ENCODE data around the gene SEMA3E. TPM values are rescaled to one million over a fixed set of nuclear protein-coding genes. Genes with fewer than 3 reads are reported as not detected.

The SEMA3E gene
- polyA plus RNA-seq, 1 experiment, result not detected

DNA sequence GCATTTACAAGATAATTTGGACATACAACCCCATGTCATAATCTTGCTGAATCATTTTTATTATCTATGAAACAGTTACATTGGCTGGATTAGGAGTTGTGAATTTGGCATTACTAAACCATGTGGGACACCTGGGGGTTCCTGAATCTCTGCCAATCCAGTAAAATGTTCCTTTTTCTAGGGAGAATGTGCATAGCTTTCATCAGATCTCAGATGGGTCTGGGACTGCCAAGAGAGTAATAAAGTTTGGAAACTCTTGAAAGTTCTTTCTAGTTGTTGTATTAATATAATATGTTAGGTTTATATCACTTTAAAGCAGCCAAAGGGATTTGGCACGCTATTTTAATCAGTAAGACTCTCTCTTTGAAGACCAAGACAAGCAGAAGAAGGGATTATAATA lies 62.7 kb downstream of the SEMA3E start:
- DNase-seq (ENCODE audit: low read depth), result no peak
- Histone ChIP-seq H3K27me3 (ENCODE audit: control insufficient read depth, insufficient read depth, low read length) (no peaks in the 10 kb centered on the region), H3K36me3 (ENCODE audit: control insufficient read depth, insufficient read depth, low read length) (no peaks in the 10 kb centered on the region), H3K4me3 (ENCODE audit: low read depth, low read length) (no peak overlapping the region)
- TF ChIP-seq, protein P1, sequence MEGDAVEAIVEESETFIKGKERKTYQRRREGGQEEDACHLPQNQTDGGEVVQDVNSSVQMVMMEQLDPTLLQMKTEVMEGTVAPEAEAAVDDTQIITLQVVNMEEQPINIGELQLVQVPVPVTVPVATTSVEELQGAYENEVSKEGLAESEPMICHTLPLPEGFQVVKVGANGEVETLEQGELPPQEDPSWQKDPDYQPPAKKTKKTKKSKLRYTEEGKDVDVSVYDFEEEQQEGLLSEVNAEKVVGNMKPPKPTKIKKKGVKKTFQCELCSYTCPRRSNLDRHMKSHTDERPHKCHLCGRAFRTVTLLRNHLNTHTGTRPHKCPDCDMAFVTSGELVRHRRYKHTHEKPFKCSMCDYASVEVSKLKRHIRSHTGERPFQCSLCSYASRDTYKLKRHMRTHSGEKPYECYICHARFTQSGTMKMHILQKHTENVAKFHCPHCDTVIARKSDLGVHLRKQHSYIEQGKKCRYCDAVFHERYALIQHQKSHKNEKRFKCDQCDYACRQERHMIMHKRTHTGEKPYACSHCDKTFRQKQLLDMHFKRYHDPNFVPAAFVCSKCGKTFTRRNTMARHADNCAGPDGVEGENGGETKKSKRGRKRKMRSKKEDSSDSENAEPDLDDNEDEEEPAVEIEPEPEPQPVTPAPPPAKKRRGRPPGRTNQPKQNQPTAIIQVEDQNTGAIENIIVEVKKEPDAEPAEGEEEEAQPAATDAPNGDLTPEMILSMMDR (IDR thresholded peaks at IDR 0.05; ENCODE audit: insufficient read depth, low read depth, low read length), result no peak
- ChIA-PET CTCF (no interaction called here), POLR2A (no interaction called here)

DNA sequence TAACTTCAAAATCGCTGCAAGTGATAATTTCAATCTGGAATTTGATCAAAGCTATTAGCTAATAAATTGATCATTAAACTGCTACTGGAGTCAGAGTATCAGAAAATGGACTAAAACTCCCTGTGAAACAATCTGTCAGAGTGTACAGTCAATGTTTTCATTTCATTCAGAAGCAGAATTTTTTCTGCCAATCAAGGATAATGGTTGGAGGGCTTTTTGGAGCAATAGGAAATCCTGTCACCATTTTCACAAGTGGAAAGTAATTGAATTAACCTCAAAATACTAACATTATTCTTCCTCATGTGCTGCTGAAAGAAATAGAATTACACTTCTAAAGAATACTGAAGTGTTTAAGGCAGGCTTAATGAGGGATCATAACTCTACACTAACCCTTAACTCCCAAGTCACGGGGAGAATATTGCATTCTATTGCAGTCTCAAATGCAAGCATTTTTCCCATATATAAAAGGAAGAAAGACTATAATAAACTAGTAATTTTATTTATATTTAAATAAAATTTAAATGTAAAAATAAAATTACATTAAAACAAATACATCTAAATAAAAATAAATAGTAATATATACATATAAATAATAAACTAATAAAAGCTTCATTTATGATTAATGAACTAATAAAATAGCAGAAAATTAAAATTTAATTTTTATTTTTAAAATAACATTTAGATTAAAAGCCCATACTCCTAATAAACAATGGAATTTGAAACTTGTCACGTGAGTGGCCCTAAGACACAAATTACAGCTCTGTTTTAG lies 67.1 kb downstream of the SEMA3E start:
- ChIA-PET CTCF (no interaction called here), POLR2A (no interaction called here)
- no peaks in the 10 kb centered on the region for H3K27me3 ChIP-seq (ENCODE audit: control insufficient read depth, insufficient read depth, low read length)
- H3K4me3 ChIP-seq (ENCODE audit: low read depth, low read length), result no peak overlapping the region
- TF ChIP-seq, protein P1 (IDR thresholded peaks at IDR 0.05; ENCODE audit: insufficient read depth, low read depth, low read length), result no peak
- H3K36me3 ChIP-seq (ENCODE audit: control insufficient read depth, insufficient read depth, low read length), result no peaks in the 10 kb centered on the region
- DNase-seq (ENCODE audit: low read depth), result no peak

DNA sequence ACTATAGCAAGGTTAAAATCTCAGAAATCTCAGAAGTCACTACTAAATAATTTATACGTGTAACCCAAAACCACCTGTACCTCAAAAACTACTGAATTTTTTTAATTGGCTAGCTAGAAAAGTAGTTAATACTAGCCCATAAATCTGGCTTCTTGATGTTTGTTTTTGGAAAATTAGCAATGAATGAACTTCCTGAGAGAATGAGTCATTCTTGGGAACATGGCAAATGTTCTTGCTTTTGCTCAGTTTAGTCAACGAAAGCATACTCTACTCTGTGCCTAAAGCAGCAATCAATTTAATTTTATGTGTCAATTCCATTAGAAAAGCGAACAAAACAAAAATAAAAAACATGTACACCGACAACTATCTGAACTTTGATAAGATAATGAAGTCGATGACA lies 69.2 kb downstream of the SEMA3E start:
- no peak overlapping the region for H3K4me3 ChIP-seq (ENCODE audit: low read depth, low read length)
- POLR2A ChIA-PET, result no interaction called here
- H3K27me3 ChIP-seq (ENCODE audit: control insufficient read depth, insufficient read depth, low read length), result no peaks in the 10 kb centered on the region
- CTCF ChIA-PET, result no interaction called here
- no peaks in the 10 kb centered on the region for H3K36me3 ChIP-seq (ENCODE audit: control insufficient read depth, insufficient read depth, low read length)
- DNase-seq (ENCODE audit: low read depth), result no peak
- TF ChIP-seq, protein P1 (IDR thresholded peaks at IDR 0.05; ENCODE audit: insufficient read depth, low read depth, low read length), result no peak

DNA sequence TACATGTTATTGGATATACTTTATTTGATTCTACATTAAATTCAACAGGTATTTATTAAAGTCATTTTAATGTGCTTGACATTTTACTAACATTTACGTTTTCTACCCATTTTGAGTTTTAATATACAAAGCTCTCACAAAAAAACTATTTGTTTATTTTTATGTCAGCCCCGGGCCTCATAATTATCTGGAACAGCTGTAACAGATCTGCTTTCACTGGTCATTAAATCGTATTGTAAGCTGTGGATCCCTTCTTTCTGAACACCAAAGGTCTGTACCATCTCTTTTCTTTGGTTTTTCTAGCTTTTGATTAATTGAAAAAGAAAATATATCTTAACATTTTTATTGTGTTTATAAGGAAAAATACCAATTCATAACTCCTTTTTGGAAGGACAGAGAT lies 73.5 kb downstream of the SEMA3E start:
- DNase-seq (ENCODE audit: low read depth), result no peak
- Histone ChIP-seq H3K4me3 (ENCODE audit: low read depth, low read length) (no peak overlapping the region), H3K27me3 (ENCODE audit: control insufficient read depth, insufficient read depth, low read length) (no peaks in the 10 kb centered on the region), H3K36me3 (ENCODE audit: control insufficient read depth, insufficient read depth, low read length) (no peaks in the 10 kb centered on the region)
- CTCF ChIA-PET, result interaction anchor here (0.7 to 1.1 kb wide), 2 partner anchors 12 to 30 kb away, joined by 3 read pairs; no protein-coding TSS in a partner anchor
- TF ChIP-seq, protein P1 (IDR thresholded peaks at IDR 0.05; ENCODE audit: insufficient read depth, low read depth, low read length), result no peak
- POLR2A ChIA-PET, result no interaction called here

DNA sequence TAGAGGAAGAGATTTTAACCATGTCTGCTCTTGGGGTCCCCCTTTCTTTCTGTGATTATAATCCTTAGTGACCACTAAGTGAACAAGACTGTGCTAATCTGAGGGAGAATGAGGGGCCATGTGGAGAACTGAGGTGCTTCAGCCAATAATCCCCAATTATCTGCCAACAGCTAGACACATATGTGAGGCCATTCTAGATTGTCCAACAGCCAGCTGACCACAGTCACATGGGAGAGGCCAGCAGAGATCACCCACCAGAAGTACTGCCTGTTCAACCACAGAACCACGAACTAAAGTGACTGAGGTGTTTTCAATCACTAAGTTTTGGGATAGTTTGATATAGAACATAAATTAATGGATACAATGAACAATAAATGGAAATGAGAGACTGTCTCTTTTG lies 74.3 kb downstream of the SEMA3E start:
- no peaks in the 10 kb centered on the region for H3K36me3 ChIP-seq (ENCODE audit: control insufficient read depth, insufficient read depth, low read length)
- DNase-seq (ENCODE audit: low read depth), result no peak
- H3K27me3 ChIP-seq (ENCODE audit: control insufficient read depth, insufficient read depth, low read length), result no peaks in the 10 kb centered on the region
- no peak overlapping the region for H3K4me3 ChIP-seq (ENCODE audit: low read depth, low read length)
- ChIA-PET CTCF (no interaction called here), POLR2A (no interaction called here)
- TF ChIP-seq, protein P1 (IDR thresholded peaks at IDR 0.05; ENCODE audit: insufficient read depth, low read depth, low read length), result no peak
